HG03175 (cell line): Measurements from ENCODE around the gene IFNGR2.
"Not testable (repeated sequence)": the region's sequence is repeated elsewhere in the genome, so short reads cannot be mapped to it uniquely, and the experiment has no call there.

Experiments
- ATAC-seq: cut with Tn5 transposase; IDR thresholded peaks from one replicate; pipeline ENCODE4 v1.9.1; 2021; ENCODE audit warnings: mild to moderate bottlenecking, moderate library complexity; ENCODE audit not compliant: unreplicated experiment

Gene IFNGR2

GRCh38 chr21:33401630-33401992 is 1.6 kb upstream of the IFNGR2 start:
- ATAC-seq = no peak

- no peak for ATAC-seq
These were observed 923 bp upstream of the IFNGR2 start for GRCh38 chr21:33402001-33402979.

- ATAC-seq = peak; percentile 57
These were observed 773 bp downstream of the IFNGR2 start for GRCh38 chr21:33403786-33404585.

GRCh38 chr21:33406493-33406892 is 3.3 kb downstream of the IFNGR2 start:
- ATAC-seq = no peak

GRCh38 chr21:33411949-33412430 is 8.8 kb downstream of the IFNGR2 start:
- no peak for ATAC-seq

GRCh38 chr21:33412439-33412831 is 9.2 kb downstream of the IFNGR2 start:
- not testable (repeated sequence) for ATAC-seq

- ATAC-seq = no peak
These were observed 9.8 kb downstream of the IFNGR2 start for GRCh38 chr21:33412832-33413519.

GRCh38 chr21:33414068-33414467 is 10.9 kb downstream of the IFNGR2 start:
- no peak for ATAC-seq

GRCh38 chr21:33414926-33415325 is 11.7 kb downstream of the IFNGR2 start:
- no peak for ATAC-seq

- no peak for ATAC-seq
These were observed 15.5 kb downstream of the IFNGR2 start for GRCh38 chr21:33418691-33419090.

GRCh38 chr21:33419538-33420123 is 16.4 kb downstream of the IFNGR2 start:
- ATAC-seq = no peak

GRCh38 chr21:33421713-33422393 is 18.6 kb downstream of the IFNGR2 start:
- ATAC-seq = no peak

- ATAC-seq = no peak
These were observed 21.0 kb downstream of the IFNGR2 start for GRCh38 chr21:33424214-33424613.

- ATAC-seq = no peak
These were observed 22.6 kb downstream of the IFNGR2 start for GRCh38 chr21:33425825-33426224.

- no peak for ATAC-seq
These were observed 23.8 kb downstream of the IFNGR2 start for GRCh38 chr21:33427051-33427450.

GRCh38 chr21:33428669-33429068 is 25.5 kb downstream of the IFNGR2 start:
- no peak for ATAC-seq

- ATAC-seq = no peak
These were observed 27.6 kb downstream of the IFNGR2 start for GRCh38 chr21:33430858-33431257.

- ATAC-seq = no peak
These were observed 29.3 kb downstream of the IFNGR2 start for GRCh38 chr21:33432496-33432895.

GRCh38 chr21:33433001-33433400 is 29.8 kb downstream of the IFNGR2 start:
- ATAC-seq = no peak
